HEK293T (cell line): Measurements from ENCODE around the gene REXO2.
A peak's percentile ranks its signal among the peaks of the same experiment; 100 is the strongest.

ENCODE experiments used
- BHLHE40 ChIP-seq: fragments of 450-650 bp; IDR thresholded peaks from 2 replicates; pipeline ENCODE4 v1.6.1; 2016; ENCODE audit warnings: mild to moderate bottlenecking, moderate library complexity, borderline replicate concordance
- CTBP1 ChIP-seq: fragments of 450-650 bp; IDR thresholded peaks from 2 replicates; pipeline ENCODE4 v1.6.1; 2016; ENCODE audit warnings: borderline replicate concordance
- FOXK2 ChIP-seq: fragments of 450-650 bp; IDR thresholded peaks from 2 replicates; pipeline ENCODE4 v1.6.1; 2016; ENCODE audit warnings: mild to moderate bottlenecking
- FOXM1 ChIP-seq: fragments of 450-650 bp; IDR thresholded peaks from 2 replicates; pipeline ENCODE4 v1.6.1; 2017; ENCODE audit warnings: mild to moderate bottlenecking, borderline replicate concordance
- HDGF ChIP-seq: fragments of 450-650 bp; IDR thresholded peaks from 2 replicates; pipeline ENCODE4 v1.6.1; 2017; ENCODE audit warnings: antibody characterized with exemption, borderline replicate concordance
- NFRKB ChIP-seq: fragments of 450-650 bp; IDR thresholded peaks from 2 replicates; pipeline ENCODE4 v1.6.1; 2016; ENCODE audit warnings: mild to moderate bottlenecking, moderate library complexity
- SUZ12 ChIP-seq: fragments of 450-650 bp; IDR thresholded peaks from 2 replicates; pipeline ENCODE4 v1.6.1; 2016; ENCODE audit warnings: mild to moderate bottlenecking
- TARDBP ChIP-seq: fragments of 450-650 bp; IDR thresholded peaks from 2 replicates; pipeline ENCODE4 v1.6.1; 2016
- ZNF384 ChIP-seq: fragments of 450-650 bp; IDR thresholded peaks from 2 replicates; pipeline ENCODE4 v1.6.1; 2016
- TF ChIP-seq, protein P1 (sequence below): fragments of 450-650 bp; IDR thresholded peaks from 2 replicates; pipeline ENCODE4 v1.6.1; 2016

DNA sequence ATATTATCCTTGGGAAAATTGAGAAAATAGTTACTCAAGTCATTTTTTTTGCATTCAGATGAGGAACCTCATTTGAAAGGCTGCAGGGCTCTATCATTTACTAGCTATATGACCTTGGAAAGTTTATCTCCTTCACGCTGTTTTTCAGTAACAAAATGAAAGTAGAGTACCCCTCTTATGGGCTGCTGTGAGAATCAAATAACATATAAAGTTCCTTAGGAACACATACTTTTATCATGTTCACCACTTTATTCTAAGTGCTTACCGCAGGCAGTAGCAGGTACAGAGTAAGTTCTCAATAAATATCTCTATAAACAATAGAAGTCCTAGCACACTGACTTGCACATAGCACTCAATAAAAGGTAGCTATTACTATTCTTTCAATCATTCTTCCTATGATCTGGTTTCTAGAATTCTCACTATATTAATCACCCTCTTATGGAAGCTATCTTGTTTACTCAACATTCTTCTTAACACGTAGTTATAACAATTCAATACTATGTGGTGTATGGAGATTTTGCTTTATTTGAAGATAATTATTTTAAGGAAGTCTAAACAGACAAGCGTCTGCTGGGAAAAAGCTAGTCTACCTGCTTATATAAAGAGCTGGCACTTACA, 40.9 kb upstream of the REXO2 start:
- TF ChIP-seq ZNF384 (no peak), SUZ12 (no peak), FOXK2 (no peak), CTBP1 (peak; percentile 38; the same call in 1 of the 2 replicates), TARDBP (no peak), HDGF (no peak), BHLHE40 (no peak), NFRKB (no peak), FOXM1 (no peak)
- TF ChIP-seq, protein P1, sequence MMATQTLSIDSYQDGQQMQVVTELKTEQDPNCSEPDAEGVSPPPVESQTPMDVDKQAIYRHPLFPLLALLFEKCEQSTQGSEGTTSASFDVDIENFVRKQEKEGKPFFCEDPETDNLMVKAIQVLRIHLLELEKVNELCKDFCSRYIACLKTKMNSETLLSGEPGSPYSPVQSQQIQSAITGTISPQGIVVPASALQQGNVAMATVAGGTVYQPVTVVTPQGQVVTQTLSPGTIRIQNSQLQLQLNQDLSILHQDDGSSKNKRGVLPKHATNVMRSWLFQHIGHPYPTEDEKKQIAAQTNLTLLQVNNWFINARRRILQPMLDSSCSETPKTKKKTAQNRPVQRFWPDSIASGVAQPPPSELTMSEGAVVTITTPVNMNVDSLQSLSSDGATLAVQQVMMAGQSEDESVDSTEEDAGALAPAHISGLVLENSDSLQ: 0 out of 2 replicates have a peak, but pooled peaks have one; percentile 7
